Erythroblast (primary cell): ENCODE results near the gene CELF3.
"Not testable (repeated sequence)": the region's sequence is repeated elsewhere in the genome, so short reads cannot be mapped to it uniquely, and the experiment has no call there.

Experiments used
- DNase-seq, 2 experiments: peaks; one replicate each; lab custom pipeline; 2025; lab: John Stamatoyannopoulos, UW
- GATA1 ChIP-seq: IDR thresholded peaks from 2 replicates; pipeline ENCODE4 v1.6.1; 2011; ENCODE audit warnings: low read depth, mild to moderate bottlenecking, control low read depth, low read length, moderate library complexity
- POLR2A ChIP-seq: IDR thresholded peaks from 2 replicates; pipeline ENCODE4 v1.6.1; 2011; ENCODE audit warnings: mild to moderate bottlenecking, low read length

Gene CELF3

GRCh38 chr1:151716771-151717631, at the start of gene CELF3:
Gene CELF3 (minus strand): TSS chr1:151716803. CDS start chr1:151716020, 783 bp downstream.
- DNase-seq, result peak; percentile 95 to 97
- TF ChIP-seq GATA1 (no peak), POLR2A (no peak)

- TF ChIP-seq GATA1 (no peak), POLR2A (no peak)
- peak in 1 of 2 experiments; percentile 48 for DNase-seq
These were observed 47.4 kb upstream of the CELF3 start for GRCh38 chr1:151763990-151764389.

GRCh38 chr1:151762941-151763921, 46.6 kb upstream of the CELF3 start, which contains the start of gene MRPL9:
Gene MRPL9 (minus strand): TSS chr1:151763496. CDS start chr1:151763479, 17 bp downstream.
- TF ChIP-seq GATA1 (no peak), POLR2A (peak; percentile 76)
- peak; percentile 90 to 92 for DNase-seq

- no peak for TF ChIP-seq GATA1
- no peak for TF ChIP-seq POLR2A
- DNase-seq, result no peak
These were observed 44.2 kb upstream of the CELF3 start for GRCh38 chr1:151760597-151761385.

GRCh38 chr1:151759241-151759640, 42.6 kb upstream of the CELF3 start:
- DNase-seq, result no peak
- TF ChIP-seq POLR2A (no peak), GATA1 (no peak)

- DNase-seq, result no peak
- no peak for TF ChIP-seq POLR2A
- no peak for TF ChIP-seq GATA1
These were observed 39.7 kb upstream of the CELF3 start for GRCh38 chr1:151756291-151756690.

- no peak for DNase-seq
- TF ChIP-seq POLR2A, result no peak
- no peak for TF ChIP-seq GATA1
These were observed 24.9 kb upstream of the CELF3 start for GRCh38 chr1:151741516-151741915.

- TF ChIP-seq POLR2A, result no peak
- no peak for TF ChIP-seq GATA1
- no peak for DNase-seq
These were observed 23.2 kb upstream of the CELF3 start for GRCh38 chr1:151739590-151740355.

GRCh38 chr1:151737479-151737878, 20.9 kb upstream of the CELF3 start:
- DNase-seq, result no peak
- TF ChIP-seq GATA1, result no peak
- TF ChIP-seq POLR2A, result no peak

- no peak for DNase-seq
- TF ChIP-seq GATA1, result no peak
- TF ChIP-seq POLR2A, result no peak
These were observed 20.4 kb upstream of the CELF3 start for GRCh38 chr1:151737026-151737425.

GRCh38 chr1:151733995-151734394, 17.4 kb upstream of the CELF3 start:
- DNase-seq, result not testable (repeated sequence)

- DNase-seq, result no peak
These were observed 16.5 kb upstream of the CELF3 start for GRCh38 chr1:151733126-151733525.

More at GRCh38 chr1:151733126-151733525, 16.5 kb upstream of the CELF3 start:
- TF ChIP-seq POLR2A (no peak), GATA1 (no peak)
